HepG2 (cell line): ENCODE data around the gene FITM1. TPM values are rescaled to one million over a fixed set of nuclear protein-coding genes. Genes with fewer than 3 reads are reported as not detected.

ENCODE experiments used
- CBX2 ChIP-seq, 2 experiments: fragments of 200-600 bp in 1 of 2; sonication (generic); formaldehyde crosslinking in 1 of 2; IDR thresholded peaks; 2 replicates each; pipeline versions ENCODE4 v1.7.0 to v1.8.1; 2018 to 2022; ENCODE audit warnings: low read depth in 2 of 2, low read length in 1 of 2, mild to moderate bottlenecking in 1 of 2, missing genetic modification reagents in 1 of 2
- CEBPG ChIP-seq: IDR thresholded peaks from 2 replicates; pipeline ENCODE4 v1.6.1; 2016
- EP300 ChIP-seq, 3 experiments: sonication (generic) in 1 of 3; formaldehyde crosslinking in 1 of 3; IDR thresholded peaks; 2 replicates each; pipeline versions ENCODE4 v1.5.1 to v1.6.1; 2011 to 2020; ENCODE audit warnings: low read depth in 2 of 3, low read length in 2 of 3, borderline replicate concordance in 1 of 3, improper control_type of control experiment in 1 of 3, mild to moderate bottlenecking in 1 of 3, missing genetic modification reagents in 1 of 3, moderate library complexity in 1 of 3
- HOXD1 ChIP-seq: sonication (generic); formaldehyde crosslinking; IDR thresholded peaks from 2 replicates; pipeline ENCODE4 v1.5.0; 2020; ENCODE audit warnings: missing genetic modification reagents
- KAT7 ChIP-seq: IDR thresholded peaks from 2 replicates; pipeline ENCODE4 v1.6.1; 2018; ENCODE audit warnings: borderline replicate concordance, missing compliant biosample characterization
- KDM6A ChIP-seq: IDR thresholded peaks from 2 replicates; pipeline ENCODE4 v1.6.1; 2016; ENCODE audit warnings: low read depth
- MBNL3 ChIP-seq: fragments of 250-450 bp; sonication (Bioruptor Pico); conservative IDR thresholded peaks from 2 replicates; pipeline ENCODE4 v1.8.0; 2022; ENCODE audit warnings: mild to moderate bottlenecking, inconsistent platforms
- MYC ChIP-seq: sonication (generic); formaldehyde crosslinking; IDR thresholded peaks from 2 replicates; pipeline ENCODE4 v1.9.0; 2021; ENCODE audit warnings: missing genetic modification reagents, borderline replicate concordance
- POLR2AphosphoS2 ChIP-seq: IDR thresholded peaks from 2 replicates; pipeline ENCODE4 v1.6.1; 2011; ENCODE audit warnings: low read depth, low read length, improper control_type of control experiment
- ZNF136 ChIP-seq: sonication (generic); formaldehyde crosslinking; IDR thresholded peaks from 2 replicates; pipeline ENCODE4 v1.8.1; 2022; ENCODE audit warnings: low read depth, mild to moderate bottlenecking, moderate library complexity, missing genetic modification reagents
- ZNF207 ChIP-seq: fragments of 450-650 bp; IDR thresholded peaks from 2 replicates; pipeline ENCODE4 v1.6.1; 2016; ENCODE audit warnings: antibody characterized with exemption, borderline replicate concordance
- ZNF296 ChIP-seq: sonication (generic); formaldehyde crosslinking; conservative IDR thresholded peaks from 2 replicates; pipeline ENCODE4 v1.5.0; 2020; ENCODE audit warnings: mild to moderate bottlenecking, missing genetic modification reagents
- ZNF33B ChIP-seq: sonication (generic); formaldehyde crosslinking; IDR thresholded peaks from 2 replicates; pipeline ENCODE4 v1.5.1; 2020; ENCODE audit warnings: mild to moderate bottlenecking, missing genetic modification reagents
- ZNF546 ChIP-seq: sonication (generic); formaldehyde crosslinking; conservative IDR thresholded peaks from 2 replicates; pipeline ENCODE4 v1.8.1; 2023; ENCODE audit warnings: mild to moderate bottlenecking, missing genetic modification reagents
- polyA plus RNA-seq, 8 experiments: library from polyadenylated mRNA; depleted of rRNA in 3 of 8; stranded (reverse) in 7 of 8; unstranded in 1 of 8; fragments of >200 nt; fragmentation: Illumina TruSeq in 4 of 8; extraction: Trizol in 4 of 8; gene quantifications; 2 replicates each; pipeline versions ENCODE4 v1.2.1 to v1.2.3, GENCODE V29; 2011 to 2016; ENCODE audit warnings: low read depth in 4 of 8, missing spikeins in 1 of 8, mixed read lengths in 1 of 8; ENCODE audit not compliant: insufficient read depth in 1 of 8
- total RNA-seq, 5 experiments: library from RNA; depleted of rRNA; stranded (reverse); fragments of >200 nt; fragmentation: Illumina TruSeq; extraction: Trizol; gene quantifications; 2 replicates each; pipeline ENCODE4 v1.2.3, GENCODE V29; 2016; ENCODE audit warnings: low read depth in 1 of 5
- TF ChIP-seq, protein P1 (sequence below): sonication (generic); formaldehyde crosslinking; IDR thresholded peaks from 2 replicates; pipeline ENCODE4 v1.4.0; 2020; ENCODE audit warnings: missing genetic modification reagents
- TF ChIP-seq, protein P2 (sequence below): sonication (generic); formaldehyde crosslinking; IDR thresholded peaks from 2 replicates; pipeline ENCODE4 v1.5.0; 2020; ENCODE audit warnings: missing genetic modification reagents, mild to moderate bottlenecking, borderline replicate concordance
- TF ChIP-seq, protein P3 (sequence below): sonication (generic); formaldehyde crosslinking; IDR thresholded peaks from 2 replicates; pipeline ENCODE4 v1.9.0; 2021; ENCODE audit warnings: missing genetic modification reagents, mild to moderate bottlenecking, borderline replicate concordance
- TF ChIP-seq, protein P4 (sequence below): sonication (generic); formaldehyde crosslinking; conservative IDR thresholded peaks from 2 replicates; pipeline ENCODE4 v1.4.0; 2020; ENCODE audit warnings: missing genetic modification reagents

The FITM1 gene
- total and polyA plus RNA-seq, 2 of the 13 experiments (the other 11 are each of a cell fraction or from before 2014, with no cell fraction given), result 2.7 to 5.8 TPM

DNA sequence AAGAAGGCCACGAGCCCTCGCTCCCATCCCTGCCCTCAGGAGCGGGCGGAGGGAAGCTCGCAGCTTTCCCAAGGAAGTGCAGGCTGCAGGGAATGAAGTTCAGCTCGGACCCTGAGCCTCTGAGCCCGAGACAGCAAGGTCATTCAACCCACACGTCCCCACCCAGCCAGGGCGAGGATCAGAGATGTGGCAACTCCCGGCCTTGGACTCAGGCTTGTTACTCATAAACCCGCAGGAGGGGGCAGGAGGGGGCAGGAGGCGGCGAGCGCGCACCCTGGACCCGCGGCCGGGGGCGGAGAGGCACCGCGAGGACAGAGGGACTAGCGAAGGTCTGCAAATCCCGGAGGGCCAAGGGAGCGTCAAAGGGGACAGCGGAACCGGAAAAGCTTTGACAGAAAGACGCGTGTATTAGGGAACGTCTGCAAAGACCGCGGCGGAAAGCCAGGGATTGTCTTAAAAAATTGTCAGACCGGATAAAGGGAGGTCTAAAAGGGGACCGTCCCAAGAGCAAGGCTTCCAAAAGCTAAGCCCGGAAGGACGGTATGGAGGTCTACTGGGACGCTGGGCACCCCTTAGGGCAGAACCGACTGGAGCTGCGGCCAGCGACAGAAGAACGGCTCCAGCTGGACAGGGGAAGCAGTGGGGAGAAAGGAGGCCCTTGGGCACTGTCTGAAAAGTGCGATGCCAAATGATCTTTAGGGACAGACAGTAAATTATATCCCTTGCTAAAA is 16.5 kb upstream of the FITM1 start (continued):
- TF ChIP-seq, protein P1, sequence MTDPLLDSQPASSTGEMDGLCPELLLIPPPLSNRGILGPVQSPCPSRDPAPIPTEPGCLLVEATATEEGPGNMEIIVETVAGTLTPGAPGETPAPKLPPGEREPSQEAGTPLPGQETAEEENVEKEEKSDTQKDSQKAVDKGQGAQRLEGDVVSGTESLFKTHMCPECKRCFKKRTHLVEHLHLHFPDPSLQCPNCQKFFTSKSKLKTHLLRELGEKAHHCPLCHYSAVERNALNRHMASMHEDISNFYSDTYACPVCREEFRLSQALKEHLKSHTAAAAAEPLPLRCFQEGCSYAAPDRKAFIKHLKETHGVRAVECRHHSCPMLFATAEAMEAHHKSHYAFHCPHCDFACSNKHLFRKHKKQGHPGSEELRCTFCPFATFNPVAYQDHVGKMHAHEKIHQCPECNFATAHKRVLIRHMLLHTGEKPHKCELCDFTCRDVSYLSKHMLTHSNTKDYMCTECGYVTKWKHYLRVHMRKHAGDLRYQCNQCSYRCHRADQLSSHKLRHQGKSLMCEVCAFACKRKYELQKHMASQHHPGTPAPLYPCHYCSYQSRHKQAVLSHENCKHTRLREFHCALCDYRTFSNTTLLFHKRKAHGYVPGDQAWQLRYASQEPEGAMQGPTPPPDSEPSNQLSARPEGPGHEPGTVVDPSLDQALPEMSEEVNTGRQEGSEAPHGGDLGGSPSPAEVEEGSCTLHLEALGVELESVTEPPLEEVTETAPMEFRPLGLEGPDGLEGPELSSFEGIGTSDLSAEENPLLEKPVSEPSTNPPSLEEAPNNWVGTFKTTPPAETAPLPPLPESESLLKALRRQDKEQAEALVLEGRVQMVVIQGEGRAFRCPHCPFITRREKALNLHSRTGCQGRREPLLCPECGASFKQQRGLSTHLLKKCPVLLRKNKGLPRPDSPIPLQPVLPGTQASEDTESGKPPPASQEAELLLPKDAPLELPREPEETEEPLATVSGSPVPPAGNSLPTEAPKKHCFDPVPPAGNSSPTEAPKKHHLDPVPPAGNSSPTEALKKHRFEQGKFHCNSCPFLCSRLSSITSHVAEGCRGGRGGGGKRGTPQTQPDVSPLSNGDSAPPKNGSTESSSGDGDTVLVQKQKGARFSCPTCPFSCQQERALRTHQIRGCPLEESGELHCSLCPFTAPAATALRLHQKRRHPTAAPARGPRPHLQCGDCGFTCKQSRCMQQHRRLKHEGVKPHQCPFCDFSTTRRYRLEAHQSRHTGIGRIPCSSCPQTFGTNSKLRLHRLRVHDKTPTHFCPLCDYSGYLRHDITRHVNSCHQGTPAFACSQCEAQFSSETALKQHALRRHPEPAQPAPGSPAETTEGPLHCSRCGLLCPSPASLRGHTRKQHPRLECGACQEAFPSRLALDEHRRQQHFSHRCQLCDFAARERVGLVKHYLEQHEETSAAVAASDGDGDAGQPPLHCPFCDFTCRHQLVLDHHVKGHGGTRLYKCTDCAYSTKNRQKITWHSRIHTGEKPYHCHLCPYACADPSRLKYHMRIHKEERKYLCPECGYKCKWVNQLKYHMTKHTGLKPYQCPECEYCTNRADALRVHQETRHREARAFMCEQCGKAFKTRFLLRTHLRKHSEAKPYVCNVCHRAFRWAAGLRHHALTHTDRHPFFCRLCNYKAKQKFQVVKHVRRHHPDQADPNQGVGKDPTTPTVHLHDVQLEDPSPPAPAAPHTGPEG (CRISPR knock-in tag), result peak; percentile 45; the same call in 1 of the 2 replicates
- TF ChIP-seq, protein P2, sequence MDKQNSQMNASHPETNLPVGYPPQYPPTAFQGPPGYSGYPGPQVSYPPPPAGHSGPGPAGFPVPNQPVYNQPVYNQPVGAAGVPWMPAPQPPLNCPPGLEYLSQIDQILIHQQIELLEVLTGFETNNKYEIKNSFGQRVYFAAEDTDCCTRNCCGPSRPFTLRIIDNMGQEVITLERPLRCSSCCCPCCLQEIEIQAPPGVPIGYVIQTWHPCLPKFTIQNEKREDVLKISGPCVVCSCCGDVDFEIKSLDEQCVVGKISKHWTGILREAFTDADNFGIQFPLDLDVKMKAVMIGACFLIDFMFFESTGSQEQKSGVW (CRISPR knock-in tag), result no peak
- peak; percentile 97 to 98 for TF ChIP-seq EP300 (IDR thresholded peaks at IDR 0.05; ENCODE audit: low read depth in 2 of 2, low read length in 2 of 2)
- TF ChIP-seq EP300 (CRISPR knock-in tag; IDR thresholded peaks at IDR 0.05; ENCODE audit: borderline replicate concordance), result peak; percentile 98
- peak; percentile 99 for TF ChIP-seq HOXD1
- TF ChIP-seq KDM6A (CRISPR knock-in tag), result peak; percentile 100
- TF ChIP-seq ZNF546 (CRISPR knock-in tag), result peak; percentile 80; the same call in 1 of the 2 replicates
- TF ChIP-seq ZNF33B, result peak; percentile 98
- no peak for TF ChIP-seq ZNF296 (CRISPR knock-in tag)
- peak; percentile 99 for TF ChIP-seq CEBPG
- TF ChIP-seq ZNF136 (CRISPR knock-in tag), result peak; percentile 97
- TF ChIP-seq CBX2 (IDR thresholded peaks at IDR 0.05; ENCODE audit: low read depth, low read length), result 0 out of 2 replicates have a peak, but pooled peaks have one; percentile 31
- TF ChIP-seq CBX2 (CRISPR knock-in tag; IDR thresholded peaks at IDR 0.05; ENCODE audit: low read depth), result 0 out of 2 replicates have a peak, but pooled peaks have one; percentile 8
- no peak for TF ChIP-seq ZNF207
- TF ChIP-seq, protein P3, sequence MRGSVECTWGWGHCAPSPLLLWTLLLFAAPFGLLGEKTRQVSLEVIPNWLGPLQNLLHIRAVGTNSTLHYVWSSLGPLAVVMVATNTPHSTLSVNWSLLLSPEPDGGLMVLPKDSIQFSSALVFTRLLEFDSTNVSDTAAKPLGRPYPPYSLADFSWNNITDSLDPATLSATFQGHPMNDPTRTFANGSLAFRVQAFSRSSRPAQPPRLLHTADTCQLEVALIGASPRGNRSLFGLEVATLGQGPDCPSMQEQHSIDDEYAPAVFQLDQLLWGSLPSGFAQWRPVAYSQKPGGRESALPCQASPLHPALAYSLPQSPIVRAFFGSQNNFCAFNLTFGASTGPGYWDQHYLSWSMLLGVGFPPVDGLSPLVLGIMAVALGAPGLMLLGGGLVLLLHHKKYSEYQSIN (CRISPR knock-in tag), result no peak
- TF ChIP-seq MYC (CRISPR knock-in tag), result peak; percentile 97
- TF ChIP-seq KAT7, result peak; percentile 100
- TF ChIP-seq MBNL3, result no peak
- TF ChIP-seq POLR2AphosphoS2, result 0 out of 2 replicates have a peak, but pooled peaks have one; percentile 26
- TF ChIP-seq, protein P4, sequence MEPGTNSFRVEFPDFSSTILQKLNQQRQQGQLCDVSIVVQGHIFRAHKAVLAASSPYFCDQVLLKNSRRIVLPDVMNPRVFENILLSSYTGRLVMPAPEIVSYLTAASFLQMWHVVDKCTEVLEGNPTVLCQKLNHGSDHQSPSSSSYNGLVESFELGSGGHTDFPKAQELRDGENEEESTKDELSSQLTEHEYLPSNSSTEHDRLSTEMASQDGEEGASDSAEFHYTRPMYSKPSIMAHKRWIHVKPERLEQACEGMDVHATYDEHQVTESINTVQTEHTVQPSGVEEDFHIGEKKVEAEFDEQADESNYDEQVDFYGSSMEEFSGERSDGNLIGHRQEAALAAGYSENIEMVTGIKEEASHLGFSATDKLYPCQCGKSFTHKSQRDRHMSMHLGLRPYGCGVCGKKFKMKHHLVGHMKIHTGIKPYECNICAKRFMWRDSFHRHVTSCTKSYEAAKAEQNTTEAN, result peak; percentile 87
